Measurements from ENCODE around the gene SLC5A11.
A peak's percentile ranks its signal among the peaks of the same experiment; 100 is the strongest.
"Not testable (repeated sequence)": the region's sequence is repeated elsewhere in the genome, so short reads cannot be mapped to it uniquely, and the experiment has no call there.

Gene SLC5A11

GRCh38 chr16:24845726-24846547, at the start of gene SLC5A11:
Gene SLC5A11, plus strand, starts transcription at chr16:24845963. Its CDS starts 12,681 bp downstream, at chr16:24858644.
- no peak for DNase-seq (ENCODE audit: low read depth)

- peak; percentile 22 for DNase-seq (ENCODE audit: low read depth)
Measured at GRCh38 chr16:24800586-24800985, 45.2 kb upstream of the SLC5A11 start.

GRCh38 chr16:24801761-24802302, 43.9 kb upstream of the SLC5A11 start:
- no peak for DNase-seq (ENCODE audit: low read depth)

- DNase-seq (ENCODE audit: low read depth) = no peak
Measured at GRCh38 chr16:24805484-24805883, 40.3 kb upstream of the SLC5A11 start.

- DNase-seq (ENCODE audit: low read depth) = no peak
Measured at GRCh38 chr16:24807301-24807700, 38.5 kb upstream of the SLC5A11 start.

- DNase-seq (ENCODE audit: low read depth) = no peak
Measured at GRCh38 chr16:24810951-24811843, 34.6 kb upstream of the SLC5A11 start.

GRCh38 chr16:24812813-24813212, 33.0 kb upstream of the SLC5A11 start:
- not testable (repeated sequence) for DNase-seq (ENCODE audit: low read depth)

GRCh38 chr16:24815021-24815420, 30.7 kb upstream of the SLC5A11 start:
- no peak for DNase-seq (ENCODE audit: low read depth)

- no peak for DNase-seq (ENCODE audit: low read depth)
Measured at GRCh38 chr16:24816688-24817087, 29.1 kb upstream of the SLC5A11 start.

- DNase-seq (ENCODE audit: low read depth) = no peak
Measured at GRCh38 chr16:24819462-24820040, 26.2 kb upstream of the SLC5A11 start.

GRCh38 chr16:24820522-24820921, 25.2 kb upstream of the SLC5A11 start:
- DNase-seq (ENCODE audit: low read depth) = no peak

GRCh38 chr16:24821129-24821528, 24.6 kb upstream of the SLC5A11 start:
- DNase-seq (ENCODE audit: low read depth) = no peak

- DNase-seq (ENCODE audit: low read depth) = no peak
Measured at GRCh38 chr16:24822542-24822941, 23.2 kb upstream of the SLC5A11 start.

GRCh38 chr16:24822974-24823373, 22.8 kb upstream of the SLC5A11 start:
- DNase-seq (ENCODE audit: low read depth) = no peak

GRCh38 chr16:24825696-24826095, 20.1 kb upstream of the SLC5A11 start:
- DNase-seq (ENCODE audit: low read depth) = no peak

GRCh38 chr16:24826096-24826690, 19.6 kb upstream of the SLC5A11 start:
- no peak for DNase-seq (ENCODE audit: low read depth)

- DNase-seq (ENCODE audit: low read depth) = no peak
Measured at GRCh38 chr16:24826817-24827566, 18.8 kb upstream of the SLC5A11 start.

- DNase-seq (ENCODE audit: low read depth) = no peak
Measured at GRCh38 chr16:24829153-24829552, 16.6 kb upstream of the SLC5A11 start.

- no peak for DNase-seq (ENCODE audit: low read depth)
Measured at GRCh38 chr16:24833352-24833751, 12.4 kb upstream of the SLC5A11 start.

GRCh38 chr16:24834459-24835335, 11.1 kb upstream of the SLC5A11 start:
- DNase-seq (ENCODE audit: low read depth) = no peak
